Measurements from ENCODE around the gene ZC3HAV1.
"Not testable (repeated sequence)": the region's sequence is repeated elsewhere in the genome, so short reads cannot be mapped to it uniquely, and the experiment has no call there.

DNA sequence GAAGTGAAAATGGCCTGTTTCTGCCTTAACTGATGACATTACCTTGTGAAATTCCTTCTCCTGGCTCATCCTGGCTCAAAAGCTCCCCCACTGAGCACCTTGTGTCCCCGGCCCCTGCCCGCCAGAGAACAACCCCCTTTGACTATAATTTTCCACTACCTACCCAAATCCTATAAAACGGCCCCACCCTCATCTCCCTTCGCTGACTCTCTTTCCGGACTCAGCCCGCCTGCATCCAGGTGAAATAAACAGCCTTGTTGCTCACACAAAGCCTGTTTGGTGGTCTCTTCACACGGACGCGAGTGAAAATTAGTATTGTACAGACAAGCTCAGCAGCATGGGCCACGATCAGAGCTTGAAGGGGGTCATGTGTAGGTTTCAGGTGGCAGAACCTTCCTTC is 16.0 kb downstream of the ZC3HAV1 start:
- not testable (repeated sequence) for TF ChIP-seq ARNT (IDR thresholded peaks at IDR 0.05); CTBP1 (IDR thresholded peaks at IDR 0.05; ENCODE audit: borderline replicate concordance); SP1 (IDR thresholded peaks at IDR 0.05)

All from HEK293T (cell line).